Activated gamma-delta T cell treated with anti-CD3 and anti-CD28 coated beads, Interleukin-2, amount 50 U/mL, for 16 hours (primary cell): ENCODE measurements around the gene TAF11L14.

Experiments
- DNase-seq: peaks from one replicate; pipeline ENCODE4 v3.0.0-alpha.2; 2020; ENCODE audit warnings: low read depth

The TAF11L14 gene

DNA sequence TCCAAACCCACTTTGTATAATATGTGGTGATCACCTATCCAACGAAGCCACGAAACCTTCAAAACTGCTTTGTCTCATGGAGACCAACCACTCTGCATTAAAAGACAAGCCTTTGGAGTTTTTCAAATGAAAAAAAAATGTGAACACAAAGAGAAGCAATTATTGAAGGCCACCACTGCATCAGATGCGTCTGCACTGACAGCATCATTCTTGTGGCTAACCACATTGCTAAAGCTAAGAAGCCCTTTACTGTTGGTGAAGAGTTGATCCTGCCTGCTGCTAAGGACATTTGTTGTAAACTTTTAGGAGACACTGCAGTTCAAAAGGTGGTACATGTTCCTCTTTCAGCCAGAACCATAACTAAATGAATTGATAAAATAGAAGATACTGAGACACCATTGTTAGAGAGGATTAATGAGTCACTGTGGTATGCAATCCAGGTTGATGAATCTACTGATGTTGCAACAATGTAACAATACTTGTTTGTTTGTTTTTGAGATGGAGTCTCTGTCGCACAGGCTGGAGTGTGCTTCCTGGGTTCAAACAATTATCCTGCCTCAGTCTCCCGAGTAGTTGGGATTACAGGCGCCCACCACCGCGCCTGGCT, 45.4 kb downstream of the TAF11L14 start:
- DNase-seq: no peak

DNA sequence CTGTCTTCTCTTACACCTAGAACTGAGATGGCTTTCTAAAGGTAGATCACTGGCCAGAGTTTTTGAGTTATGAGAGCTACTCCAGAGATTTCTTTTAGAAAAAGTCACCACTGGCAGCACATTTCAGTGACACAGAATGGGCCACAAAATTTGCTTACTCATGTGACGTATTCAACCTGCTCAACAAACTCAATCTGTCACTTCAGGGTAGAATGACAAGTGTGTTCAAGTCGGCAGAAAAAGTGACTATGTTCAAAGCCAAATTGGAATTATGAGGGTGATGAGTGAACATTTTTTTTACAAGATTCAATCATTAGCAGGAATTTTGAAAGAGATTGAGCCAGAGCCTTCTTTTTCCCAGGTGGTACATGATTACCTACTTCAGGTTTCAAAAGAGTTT, 46.5 kb downstream of the TAF11L14 start:
- no peak for DNase-seq
